B cell (primary cell): Measurements from ENCODE around the gene GPR152. TPM values are rescaled to one million over a fixed set of nuclear protein-coding genes. Genes with fewer than 3 reads are reported as not detected.
A peak's percentile ranks its signal among the peaks of the same experiment; 100 is the strongest.

Experiments used
- ATAC-seq: fragments of 200-7000 bp; cut with Tn5 transposase; one replicate; pipeline ENCODE4 v1.10.0; 2021; ENCODE audit warnings: low read depth, mild to moderate bottlenecking, moderate number of reproducible peaks, moderate library complexity
- CTCF ChIA-PET: fragments of 350-600 bp; sonication (Branson Sonifier 250); formaldehyde crosslinking; loops from one replicate; lab custom pipeline; 2021; ENCODE audit warnings: antibody characterized with exemption, inconsistent platforms; lab: Charles Lee
- POLR2A ChIA-PET: fragments of 350-600 bp; sonication (Branson Sonifier 250); formaldehyde crosslinking; loops from one replicate; lab custom pipeline; 2021; ENCODE audit warnings: antibody characterized with exemption; lab: Charles Lee
- DNase-seq: peaks from one replicate; pipeline ENCODE4 v3.0.0; 2013
- H2AFZ ChIP-seq: 2 replicates; pipeline ENCODE4 v1.6.1; 2012; ENCODE audit warnings: mild to moderate bottlenecking, low read depth, low read length; ENCODE audit not compliant: insufficient read depth, poor library complexity, severe bottlenecking
- H3K27ac ChIP-seq, 2 donors: 1 replicate in 1 of 2; 2 replicates in 1 of 2; pipeline ENCODE4 v1.5.1; 2012 to 2013; ENCODE audit warnings: low read length in 2 of 2, mild to moderate bottlenecking in 2 of 2, moderate library complexity in 1 of 2
- H3K27me3 ChIP-seq, 4 experiments: fragments of 200-600 bp in 1 of 4; sonication (generic) in 1 of 4; replicated peaks in 1 of 4; 1 replicate in 2 of 4; 2 replicates in 2 of 4; pipeline versions ENCODE4 v1.6.1 to v1.7.0; 2013 to 2016; ENCODE audit warnings: low read length in 3 of 4, mild to moderate bottlenecking in 2 of 4, mixed read lengths in 1 of 4, moderate library complexity in 1 of 4; ENCODE audit not compliant: insufficient read depth in 4 of 4, control insufficient read depth in 3 of 4; ENCODE audit errors: control extremely low read depth in 1 of 4
- H3K36me3 ChIP-seq, 2 experiments: replicated peaks in 1 of 2; 1 replicate in 1 of 2; 2 replicates in 1 of 2; pipeline versions ENCODE4 v1.6.1 to v1.7.1; 2013; ENCODE audit warnings: low read length in 1 of 2; ENCODE audit not compliant: insufficient read depth in 2 of 2, control insufficient read depth in 1 of 2; ENCODE audit errors: control extremely low read depth in 1 of 2, extremely low read depth in 1 of 2
- H3K4me1 ChIP-seq, 2 donors: fragments of 200-600 bp in 1 of 2; sonication (generic) in 1 of 2; 1 replicate in 1 of 2; 2 replicates in 1 of 2; pipeline versions ENCODE4 v1.5.1 to v1.6.1; 2013 to 2017; ENCODE audit warnings: low read length in 2 of 2; ENCODE audit not compliant: control insufficient read depth in 2 of 2, insufficient read depth in 2 of 2
- H3K4me2 ChIP-seq: replicated peaks from 2 replicates; pipeline ENCODE3; 2012; ENCODE audit warnings: mild to moderate bottlenecking, low read depth, low read length; ENCODE audit not compliant: poor library complexity, severe bottlenecking
- H3K4me3 ChIP-seq, 5 experiments: fragments of 200-600 bp in 1 of 5; sonication (generic) in 1 of 5; 1 replicate in 3 of 5; 2 replicates in 2 of 5; pipeline versions ENCODE4 v1.5.1 to v1.7.0; 2011 to 2016; ENCODE audit warnings: low read length in 4 of 5, mild to moderate bottlenecking in 4 of 5, low read depth in 2 of 5, control low read depth in 1 of 5, moderate library complexity in 1 of 5; ENCODE audit not compliant: insufficient read depth in 1 of 5; ENCODE audit errors: control extremely low read depth in 1 of 5, extremely low read depth in 1 of 5
- H3K79me2 ChIP-seq: fragments of 200-600 bp; sonication (generic); one replicate; pipeline ENCODE4 v1.6.0; 2016; ENCODE audit warnings: low read length; ENCODE audit not compliant: control insufficient read depth, insufficient read depth
- H3K9ac ChIP-seq: fragments of 200-600 bp; sonication (generic); 2 replicates; pipeline ENCODE4 v1.6.1; 2017; ENCODE audit warnings: mild to moderate bottlenecking, low read length, moderate library complexity
- H3K9me3 ChIP-seq, 3 donors: one replicate each; pipeline versions ENCODE4 v1.6.1 to v1.7.1; 2013; ENCODE audit warnings: low read length in 2 of 3; ENCODE audit not compliant: control insufficient read depth in 2 of 3, insufficient read depth in 1 of 3; ENCODE audit errors: control extremely low read depth in 1 of 3
- H4K20me1 ChIP-seq: 2 replicates; pipeline ENCODE4 v1.6.0; 2012; ENCODE audit warnings: mild to moderate bottlenecking, low read length; ENCODE audit not compliant: insufficient read depth, control insufficient read depth, poor library complexity, severe bottlenecking
- H3K27ac Mint-ChIP-seq: one replicate; pipeline ENCODE4 v1.8.0; 2021; ENCODE audit warnings: mixed read lengths
- H3K27me3 Mint-ChIP-seq: one replicate; pipeline ENCODE4 v1.8.0; 2021; ENCODE audit warnings: mixed read lengths
- H3K4me1 Mint-ChIP-seq: one replicate; pipeline ENCODE4 v1.8.0; 2021; ENCODE audit warnings: mixed read lengths
- H3K4me3 Mint-ChIP-seq: one replicate; pipeline ENCODE4 v1.8.0; 2021; ENCODE audit warnings: mixed read lengths
- H3K9me3 Mint-ChIP-seq: one replicate; pipeline ENCODE4 v1.8.0; 2022; ENCODE audit warnings: mixed read lengths; ENCODE audit not compliant: insufficient read depth
- CTCF ChIP-seq: fragments of 200-600 bp; IDR thresholded peaks from one replicate; pipeline ENCODE4 v1.8.0; 2022; ENCODE audit warnings: antibody characterized with exemption, mild to moderate bottlenecking
- EZH2 ChIP-seq: IDR thresholded peaks from 2 replicates; pipeline ENCODE4 v1.6.1; 2012; ENCODE audit warnings: borderline replicate concordance, low read depth, mild to moderate bottlenecking, moderate library complexity, low read length; ENCODE audit not compliant: insufficient read depth, poor library complexity, severe bottlenecking
- WGBS: methylation state at CpG from one replicate; pipeline ENCODE4 v1.1.5; 2013; ENCODE audit warnings: missing lambda C conversion rate; ENCODE audit not compliant: insufficient coverage; 5-methylcytosine and 5-hydroxymethylcytosine counted together
- intact Hi-C: fragments of 100-400 bp; cut with micrococcal nuclease; formaldehyde crosslinking; loops from one replicate; pipeline ENCODE4 v1.10.0; 2022
- polyA plus RNA-seq: library from polyadenylated mRNA; depleted of rRNA; stranded (reverse); fragments of >200 nt; gene quantifications from 2 replicates; pipeline ENCODE4 v1.2.3, GENCODE V29; 2012
- total RNA-seq, 2 donors: library from RNA; stranded (reverse); fragments of 120-200 nt in 1 of 2; gene quantifications; 1 replicate in 1 of 2; 2 replicates in 1 of 2; pipeline versions ENCODE4 v1.2.3 to v1.2.4, GENCODE V29; 2013 to 2022

The GPR152 gene
- total and polyA plus RNA-seq, 2 donors (not counting 1 experiment from before 2014, with no cell fraction given): 0.24 TPM; not detected in 1

- intact Hi-C loops: no loop called here
- ChIA-PET CTCF (interaction anchor here (0.8 to 6.7 kb wide), 7 partner anchors 19 to 64 kb away, joined by 3 to 64 read pairs (median 4); partner anchors contain the start of genes PITPNM1, PPP1CA, PTPRCAP and TBC1D10C), POLR2A (interaction anchor here (0.5 to 10.4 kb wide), 15 partner anchors 8 to 657 kb away, joined by 3 to 215 read pairs (median 11); partner anchors contain the start of genes AIP, CORO1B, POLD4 and PPP1CA)
- Mint-ChIP-seq H3K9me3 (no peaks in the 10 kb centered on the region), H3K27me3 (no peaks in the 10 kb centered on the region), H3K27ac (peak overlapping the region; percentile 95), H3K4me3 (peak overlapping the region; percentile 95), H3K4me1 (peaks cover 62% of the 10 kb centered on the region)
- Histone ChIP-seq H2AFZ (no peak overlapping the region), H3K9me3 (peaks cover 0 to 9% (median 0%) of the 10 kb centered on the region in 3 donors), H3K36me3 (peaks cover 2 to 9% of the 10 kb centered on the region in 2 experiments), H3K27me3 (no peaks in the 10 kb centered on the region), H3K4me3 (peak overlapping the region in 1 of 5 experiments; percentile 88), H3K9ac (no peak overlapping the region), H3K27ac (peak overlapping the region in 1 of 2 donors; percentile 87), H4K20me1 (peaks cover 10% of the 10 kb centered on the region), H3K4me2 (peak overlapping the region; percentile 98), H3K4me1 (peaks cover 40 to 73% of the 10 kb centered on the region in 2 donors), H3K79me2 (peaks cover 57% of the 10 kb centered on the region)
- no peak for ATAC-seq
- WGBS: 94% methylated on average over 10 of the region's 11 CpGs
- no peak for DNase-seq
- TF ChIP-seq EZH2 (no peak), CTCF (no peak)
Observed at GRCh38 chr11:67466962-67467771, 14.6 kb upstream of the GPR152 start.
